SK-N-SH (cell line): ENCODE measurements around the gene HDGFL3. TPM values are rescaled to one million over a fixed set of nuclear protein-coding genes. Genes with fewer than 3 reads are reported as not detected.

Source experiments
- CTCF ChIA-PET: fragments of 300-600, 350-600 bp; formaldehyde crosslinking; extraction: SDS; loops from one replicate; lab custom pipeline; 2021; lab: Yijun Ruan, JAX
- POLR2A ChIA-PET: fragments of 350-600 bp; sonication (Branson Sonifier 250); formaldehyde crosslinking; extraction: SDS; loops from one replicate; lab custom pipeline; 2020; ENCODE audit warnings: antibody characterized with exemption, inconsistent platforms; lab: Yijun Ruan, JAX
- DNase-seq: peaks from one replicate; pipeline ENCODE4 v3.0.0; 2012
- H2AFZ ChIP-seq: fragments of 200-600 bp; sonication (generic); 2 replicates; pipeline ENCODE4 v1.8.1; 2016; ENCODE audit warnings: antibody characterized with exemption, mild to moderate bottlenecking, low read depth
- H3F3A ChIP-seq: fragments of 200-600 bp; sonication (generic); replicated peaks from 2 replicates; pipeline ENCODE3; 2016; ENCODE audit warnings: antibody characterized with exemption, mild to moderate bottlenecking; ENCODE audit not compliant: insufficient read depth
- H3K27ac ChIP-seq, 2 experiments: fragments of 200-500 bp in 1 of 2; fragments of 200-600 bp in 1 of 2; sonication (Bioruptor generic) in 1 of 2; sonication (generic), shearing (Covaris generic) in 1 of 2; 2 replicates each; pipeline versions ENCODE4 v1.5.1 to v1.6.1; 2014 to 2016; ENCODE audit warnings: low read depth in 2 of 2, inconsistent platforms in 1 of 2, low read length in 1 of 2, mild to moderate bottlenecking in 1 of 2, mixed read lengths in 1 of 2
- H3K27me3 ChIP-seq: fragments of 200-600 bp; sonication (generic), shearing (Covaris generic); 2 replicates; pipeline ENCODE4 v1.6.1; 2016; ENCODE audit warnings: mixed run types; ENCODE audit not compliant: insufficient read depth
- H3K36me3 ChIP-seq, 2 experiments: fragments of 200-500 bp in 1 of 2; fragments of 200-600 bp in 1 of 2; sonication (Bioruptor generic) in 1 of 2; sonication (generic) in 1 of 2; replicated peaks in 1 of 2; 2 replicates each; pipeline versions ENCODE3 to v1.5.1; 2014 to 2016; ENCODE audit warnings: low read length in 1 of 2, mild to moderate bottlenecking in 1 of 2; ENCODE audit not compliant: insufficient read depth in 2 of 2, control insufficient read depth in 1 of 2
- H3K4me1 ChIP-seq, 2 experiments: fragments of 200-500 bp in 1 of 2; fragments of 200-600 bp in 1 of 2; sonication (Bioruptor generic) in 1 of 2; sonication (generic), shearing (Covaris generic) in 1 of 2; 2 replicates each; pipeline versions ENCODE4 v1.5.1 to v1.6.1; 2014 to 2016; ENCODE audit warnings: low read depth in 1 of 2, low read length in 1 of 2, mixed run types in 1 of 2; ENCODE audit not compliant: insufficient read depth in 2 of 2, control insufficient read depth in 1 of 2
- H3K4me2 ChIP-seq: fragments of 200-600 bp; sonication (generic), shearing (Covaris generic); 2 replicates; pipeline ENCODE4 v1.6.1; 2017; ENCODE audit warnings: mixed run types
- H3K4me3 ChIP-seq, 2 experiments: fragments of 200-500 bp in 1 of 2; fragments of 200-600 bp in 1 of 2; sonication (Bioruptor generic) in 1 of 2; sonication (generic), shearing (Covaris generic) in 1 of 2; 2 replicates each; pipeline versions ENCODE4 v1.5.1 to v1.8.1; 2014 to 2016; ENCODE audit warnings: low read depth in 2 of 2, inconsistent platforms in 1 of 2, low read length in 1 of 2, mild to moderate bottlenecking in 1 of 2, mixed read lengths in 1 of 2, moderate library complexity in 1 of 2
- H3K79me2 ChIP-seq: fragments of 200-600 bp; sonication (generic); 2 replicates; pipeline ENCODE4 v1.8.1; 2017; ENCODE audit warnings: mild to moderate bottlenecking; ENCODE audit not compliant: insufficient read depth
- H3K9ac ChIP-seq: fragments of 200-600 bp; sonication (generic); 2 replicates; pipeline ENCODE4 v1.6.1; 2017; ENCODE audit warnings: mixed run types
- H3K9me2 ChIP-seq: fragments of 200-600 bp; sonication (generic); 2 replicates; pipeline ENCODE4 v1.6.1; 2017; ENCODE audit warnings: mixed run types
- H3K9me3 ChIP-seq: fragments of 200-600 bp; sonication (generic); 2 replicates; pipeline ENCODE4 v1.6.1; 2017; ENCODE audit warnings: mixed run types, mild to moderate bottlenecking, moderate library complexity
- H4K20me1 ChIP-seq: fragments of 200-600 bp; sonication (generic); 2 replicates; pipeline ENCODE4 v1.6.1; 2017; ENCODE audit warnings: mild to moderate bottlenecking, mixed run types; ENCODE audit not compliant: insufficient read depth
- CHD2 ChIP-seq: fragments of 150-350 bp; IDR thresholded peaks from 2 replicates; pipeline ENCODE4 v1.6.1; 2018; ENCODE audit warnings: low read length; ENCODE audit not compliant: partially characterized antibody
- EP300 ChIP-seq, 2 experiments: IDR thresholded peaks; 2 replicates each; pipeline versions ENCODE4 v1.4.0 to v1.6.1; 2012; ENCODE audit warnings: borderline replicate concordance in 1 of 2, low read depth in 1 of 2, low read length in 1 of 2
- EZH2phosphoT487 ChIP-seq: fragments of 200-600 bp; sonication (generic); IDR thresholded peaks from 2 replicates; pipeline ENCODE4 v1.6.1; 2017; ENCODE audit warnings: low read depth, mixed run types, mild to moderate bottlenecking, antibody characterized with exemption, moderate library complexity, borderline replicate concordance
- FOXJ3 ChIP-seq: sonication (generic); formaldehyde crosslinking; IDR thresholded peaks from 2 replicates; pipeline ENCODE4 v1.5.1; 2020; ENCODE audit warnings: mild to moderate bottlenecking, missing genetic modification reagents
- FOXM1 ChIP-seq: IDR thresholded peaks from 2 replicates; pipeline ENCODE4 v1.4.0; 2012; ENCODE audit warnings: low read depth, mild to moderate bottlenecking
- GATA2 ChIP-seq: sonication (generic); formaldehyde crosslinking; IDR thresholded peaks from 2 replicates; pipeline ENCODE4 v1.5.0; 2020; ENCODE audit warnings: mild to moderate bottlenecking, missing genetic modification reagents
- JUND ChIP-seq: IDR thresholded peaks from 2 replicates; pipeline ENCODE4 v1.4.0; 2012
- MXI1 ChIP-seq: IDR thresholded peaks from 2 replicates; pipeline ENCODE4 v1.6.1; 2012; ENCODE audit warnings: mild to moderate bottlenecking, low read depth, low read length, improper control_type of control experiment
- NFIC ChIP-seq: IDR thresholded peaks from 2 replicates; pipeline ENCODE4 v1.4.0; 2012; ENCODE audit warnings: borderline replicate concordance
- POLR2AphosphoS5 ChIP-seq: IDR thresholded peaks from 2 replicates; pipeline ENCODE4 v1.6.1; 2012; ENCODE audit warnings: low read depth, low read length
- RAD21 ChIP-seq: IDR thresholded peaks from 2 replicates; pipeline ENCODE4 v1.6.1; 2012; ENCODE audit warnings: mild to moderate bottlenecking, low read length
- RFX5 ChIP-seq: IDR thresholded peaks from 2 replicates; pipeline ENCODE4 v1.6.1; 2012; ENCODE audit warnings: mild to moderate bottlenecking, improper control_type of control experiment, low read length
- RXRA ChIP-seq: IDR thresholded peaks from 2 replicates; pipeline ENCODE4 v1.4.0; 2012; ENCODE audit warnings: low read depth, mild to moderate bottlenecking, borderline replicate concordance
- TCF12 ChIP-seq: IDR thresholded peaks from 2 replicates; pipeline ENCODE4 v1.4.0; 2012
- TEAD4 ChIP-seq: IDR thresholded peaks from 2 replicates; pipeline ENCODE4 v1.4.0; 2012; ENCODE audit warnings: mild to moderate bottlenecking, borderline replicate concordance; ENCODE audit not compliant: insufficient read depth
- WGBS: methylation state at CpG from one replicate; pipeline ENCODE4 v1.1.6; 2017; ENCODE audit warnings: low lambda C conversion rate; 5-methylcytosine and 5-hydroxymethylcytosine counted together
- polyA plus RNA-seq, 3 experiments: library from polyadenylated mRNA; depleted of rRNA; stranded (reverse); fragments of >200 nt; gene quantifications; 2 replicates each; pipeline ENCODE4 v1.2.3, GENCODE V29; 2012
- TF ChIP-seq, protein P1 (sequence below): IDR thresholded peaks from 2 replicates; pipeline ENCODE4 v1.4.0; 2012; ENCODE audit warnings: low read depth, borderline replicate concordance
- TF ChIP-seq, protein P2 (sequence below): IDR thresholded peaks from 2 replicates; pipeline ENCODE4; 2012
- TF ChIP-seq, protein P3 (sequence below): IDR thresholded peaks from 2 replicates; pipeline ENCODE4 v1.4.0; 2012; ENCODE audit warnings: low read depth
- TF ChIP-seq, protein P4 (sequence below): fragments of 150-350 bp; IDR thresholded peaks from 2 replicates; pipeline ENCODE4 v1.6.1; 2016; ENCODE audit warnings: mild to moderate bottlenecking, low read depth, low read length

HDGFL3 gene
- polyA plus RNA-seq, 1 of the 3 experiments (the other 2 are of a cell fraction), result 8.0 TPM

DNA sequence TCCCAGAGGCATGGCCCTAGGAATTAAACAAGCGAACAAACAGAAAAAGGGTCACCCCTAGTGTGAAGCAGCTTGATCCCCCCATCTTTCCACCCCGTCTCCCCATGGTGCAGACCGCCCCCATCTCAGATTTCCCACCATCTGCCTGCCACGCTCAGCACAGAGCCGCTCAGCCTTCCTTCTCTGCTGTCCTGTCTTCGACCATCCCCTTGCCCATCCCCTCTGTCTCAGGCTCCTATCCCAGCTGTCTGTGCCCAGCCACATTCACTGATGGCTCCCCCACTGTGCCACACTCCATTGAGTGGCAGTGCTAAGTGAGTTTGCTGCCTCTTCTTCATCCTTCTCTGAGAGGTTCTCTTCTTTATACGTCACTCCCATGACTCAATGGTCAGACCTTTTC is 128.9 kb downstream of the HDGFL3 start:
- 68% methylated on average over 7 of the region's 7 CpGs for WGBS
- Histone ChIP-seq H3K27me3 (peaks cover 19% of the 10 kb centered on the region; the same call in 1 of the 2 replicates), H3K4me1 (no peaks in the 10 kb centered on the region), H3K9me2 (no peaks in the 10 kb centered on the region), H3K9me3 (no peaks in the 10 kb centered on the region), H3K9ac (no peak overlapping the region), H3K27ac (no peak overlapping the region), H3K79me2 (no peaks in the 10 kb centered on the region), H3K4me2 (no peak overlapping the region), H4K20me1 (no peaks in the 10 kb centered on the region), H2AFZ (no peak overlapping the region), H3F3A (no peaks in the 10 kb centered on the region), H3K36me3 (no peaks in the 10 kb centered on the region), H3K4me3 (no peak overlapping the region)
- POLR2A ChIA-PET, result interaction anchor here (1.3 to 1.8 kb wide), 2 partner anchors 11 kb away, joined by 3 to 4 read pairs; partner anchors contain the start of gene BTBD1
- DNase-seq, result no peak
- TF ChIP-seq MXI1 (no peak), EZH2phosphoT487 (no peak), RFX5 (no peak), FOXM1 (no peak), RXRA (no peak), JUND (no peak), NFIC (no peak), GATA2 (no peak), EP300 (IDR thresholded peaks at IDR 0.05; ENCODE audit: borderline replicate concordance in 1 of 2, low read depth in 1 of 2, low read length in 1 of 2) (no peak), RAD21 (no peak), TEAD4 (no peak), FOXJ3 (CRISPR knock-in tag) (no peak), POLR2AphosphoS5 (no peak), TCF12 (no peak), CHD2 (no peak)
- TF ChIP-seq, protein P1, sequence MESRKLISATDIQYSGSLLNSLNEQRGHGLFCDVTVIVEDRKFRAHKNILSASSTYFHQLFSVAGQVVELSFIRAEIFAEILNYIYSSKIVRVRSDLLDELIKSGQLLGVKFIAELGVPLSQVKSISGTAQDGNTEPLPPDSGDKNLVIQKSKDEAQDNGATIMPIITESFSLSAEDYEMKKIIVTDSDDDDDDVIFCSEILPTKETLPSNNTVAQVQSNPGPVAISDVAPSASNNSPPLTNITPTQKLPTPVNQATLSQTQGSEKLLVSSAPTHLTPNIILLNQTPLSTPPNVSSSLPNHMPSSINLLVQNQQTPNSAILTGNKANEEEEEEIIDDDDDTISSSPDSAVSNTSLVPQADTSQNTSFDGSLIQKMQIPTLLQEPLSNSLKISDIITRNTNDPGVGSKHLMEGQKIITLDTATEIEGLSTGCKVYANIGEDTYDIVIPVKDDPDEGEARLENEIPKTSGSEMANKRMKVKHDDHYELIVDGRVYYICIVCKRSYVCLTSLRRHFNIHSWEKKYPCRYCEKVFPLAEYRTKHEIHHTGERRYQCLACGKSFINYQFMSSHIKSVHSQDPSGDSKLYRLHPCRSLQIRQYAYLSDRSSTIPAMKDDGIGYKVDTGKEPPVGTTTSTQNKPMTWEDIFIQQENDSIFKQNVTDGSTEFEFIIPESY, result no peak
- TF ChIP-seq, protein P2, sequence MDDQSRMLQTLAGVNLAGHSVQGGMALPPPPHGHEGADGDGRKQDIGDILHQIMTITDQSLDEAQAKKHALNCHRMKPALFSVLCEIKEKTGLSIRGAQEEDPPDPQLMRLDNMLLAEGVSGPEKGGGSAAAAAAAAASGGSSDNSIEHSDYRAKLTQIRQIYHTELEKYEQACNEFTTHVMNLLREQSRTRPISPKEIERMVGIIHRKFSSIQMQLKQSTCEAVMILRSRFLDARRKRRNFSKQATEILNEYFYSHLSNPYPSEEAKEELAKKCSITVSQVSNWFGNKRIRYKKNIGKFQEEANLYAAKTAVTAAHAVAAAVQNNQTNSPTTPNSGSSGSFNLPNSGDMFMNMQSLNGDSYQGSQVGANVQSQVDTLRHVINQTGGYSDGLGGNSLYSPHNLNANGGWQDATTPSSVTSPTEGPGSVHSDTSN, result no peak
- TF ChIP-seq, protein P3, sequence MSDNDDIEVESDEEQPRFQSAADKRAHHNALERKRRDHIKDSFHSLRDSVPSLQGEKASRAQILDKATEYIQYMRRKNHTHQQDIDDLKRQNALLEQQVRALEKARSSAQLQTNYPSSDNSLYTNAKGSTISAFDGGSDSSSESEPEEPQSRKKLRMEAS, result no peak
- TF ChIP-seq, protein P4, sequence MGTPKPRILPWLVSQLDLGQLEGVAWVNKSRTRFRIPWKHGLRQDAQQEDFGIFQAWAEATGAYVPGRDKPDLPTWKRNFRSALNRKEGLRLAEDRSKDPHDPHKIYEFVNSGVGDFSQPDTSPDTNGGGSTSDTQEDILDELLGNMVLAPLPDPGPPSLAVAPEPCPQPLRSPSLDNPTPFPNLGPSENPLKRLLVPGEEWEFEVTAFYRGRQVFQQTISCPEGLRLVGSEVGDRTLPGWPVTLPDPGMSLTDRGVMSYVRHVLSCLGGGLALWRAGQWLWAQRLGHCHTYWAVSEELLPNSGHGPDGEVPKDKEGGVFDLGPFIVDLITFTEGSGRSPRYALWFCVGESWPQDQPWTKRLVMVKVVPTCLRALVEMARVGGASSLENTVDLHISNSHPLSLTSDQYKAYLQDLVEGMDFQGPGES, result no peak
- CTCF ChIA-PET, result interaction anchor here (0.7 to 1.3 kb wide), 2 partner anchors 11 to 170 kb away, joined by 3 to 4 read pairs; no protein-coding TSS in a partner anchor

Other genes starting within 250 kb of the HDGFL3 start
- gene RAMAC, start 221.6 kb downstream of the HDGFL3 start, polyA plus RNA-seq (2012; rRNA removed), result 25.9 and 33.3 TPM in 2 replicates
- 44.1 and 46.6 TPM in 2 replicates for gene C15orf40, start 196.2 kb downstream of the HDGFL3 start, polyA plus RNA-seq (2012; rRNA removed)
- gene BTBD1, start 140.6 kb downstream of the HDGFL3 start, polyA plus RNA-seq (2012; rRNA removed), result 34.4 and 42.5 TPM in 2 replicates
- gene TM6SF1, start 100.2 kb downstream of the HDGFL3 start, polyA plus RNA-seq (2012; rRNA removed), result 0.12 and 0.16 TPM in 2 replicates
- not detected in 2 replicates for gene BNC1, start 76.8 kb upstream of the HDGFL3 start, polyA plus RNA-seq (2012; rRNA removed)
- gene SH3GL3, start 239.5 kb upstream of the HDGFL3 start, polyA plus RNA-seq (2012; rRNA removed), result not detected in 2 replicates